IMR-90 (cell line): Measurements from ENCODE around the gene B4GALT5.

Source experiments
- BHLHE40 ChIP-seq: fragments of 150-350 bp; IDR thresholded peaks from 2 replicates; pipeline ENCODE4 v1.6.1; 2016; ENCODE audit warnings: mild to moderate bottlenecking, low read depth, low read length
- CTCF ChIP-seq: conservative IDR thresholded peaks from 2 replicates; pipeline ENCODE4 v1.5.1; 2012; ENCODE audit warnings: mild to moderate bottlenecking, low read depth, low read length, improper control_type of control experiment
- POLR2A ChIP-seq: IDR thresholded peaks from 2 replicates; pipeline ENCODE4 v1.6.1; 2012; ENCODE audit warnings: mild to moderate bottlenecking, low read depth, low read length
- RFX5 ChIP-seq: IDR thresholded peaks from 2 replicates; pipeline ENCODE4 v1.8.0; 2012; ENCODE audit warnings: low read depth, mild to moderate bottlenecking, low read length, moderate library complexity

DNA sequence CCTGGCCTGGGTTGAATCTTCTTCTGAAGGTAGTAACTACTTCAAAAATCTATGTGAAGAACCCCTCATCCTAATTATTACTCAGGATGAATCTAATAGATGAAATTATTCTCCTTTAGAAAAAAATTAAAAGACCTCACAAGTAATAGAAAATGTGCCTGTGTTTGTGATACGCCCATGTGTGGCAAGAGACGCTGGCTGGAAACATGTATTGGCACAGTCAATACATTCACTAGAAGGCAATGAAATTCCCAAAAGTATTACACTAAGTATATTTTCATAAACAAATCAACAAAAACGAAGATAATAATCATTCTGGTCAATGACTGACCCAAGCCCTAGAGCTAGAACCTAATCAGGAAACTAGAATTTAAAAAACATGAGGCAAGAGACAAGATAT, 64.0 kb downstream of the B4GALT5 start:
- TF ChIP-seq CTCF: no peak
- TF ChIP-seq BHLHE40: no peak
- no peak for TF ChIP-seq POLR2A
- no peak for TF ChIP-seq RFX5
